SK-N-SH treated with all-trans-retinoic acid at 6 μM for 48 hours (cell line): ENCODE results near the gene SYCP2L.

Source experiments
- ARNTL ChIP-seq: fragments of 450-650 bp; formaldehyde crosslinking; IDR thresholded peaks from 2 replicates; pipeline ENCODE4 v1.5.0; 2020; ENCODE audit warnings: low read depth, mild to moderate bottlenecking, moderate library complexity, borderline replicate concordance
- CSRNP3 ChIP-seq: fragments of 250-450 bp; sonication (Bioruptor Pico); IDR thresholded peaks from 2 replicates; pipeline ENCODE4 v1.5.1; 2021; ENCODE audit warnings: mild to moderate bottlenecking, moderate library complexity
- ESRRG ChIP-seq: fragments of 250-450 bp; sonication (Bioruptor Pico); IDR thresholded peaks from 2 replicates; pipeline ENCODE4 v1.6.1; 2021; ENCODE audit warnings: mild to moderate bottlenecking
- ISL1 ChIP-seq: fragments of 250-450 bp; sonication (Bioruptor Pico); IDR thresholded peaks from 2 replicates; pipeline ENCODE4 v2.1.2; 2022; ENCODE audit warnings: mild to moderate bottlenecking, moderate library complexity
- PATZ1 ChIP-seq: fragments of 250-450 bp; sonication (Bioruptor Pico); IDR thresholded peaks from 2 replicates; pipeline ENCODE4 v1.8.0; 2020; ENCODE audit warnings: mild to moderate bottlenecking, moderate library complexity, borderline replicate concordance
- PPARA ChIP-seq: fragments of 250-450 bp; sonication (Bioruptor Pico); IDR thresholded peaks from 2 replicates; pipeline ENCODE4 v1.5.0; 2020; ENCODE audit warnings: mild to moderate bottlenecking, borderline replicate concordance
- ZC3H10 ChIP-seq: fragments of 250-450 bp; sonication (Bioruptor Pico); IDR thresholded peaks from 2 replicates; pipeline ENCODE4 v1.5.1; 2021; ENCODE audit warnings: mild to moderate bottlenecking, moderate library complexity
- ZFP30 ChIP-seq: fragments of 450-650 bp; formaldehyde crosslinking; IDR thresholded peaks from 2 replicates; pipeline ENCODE4 v1.5.0; 2022; ENCODE audit warnings: mild to moderate bottlenecking, moderate library complexity

- no peak for TF ChIP-seq ZFP30
- TF ChIP-seq ESRRG (CRISPR knock-in tag) = no peak
- no peak for TF ChIP-seq ZC3H10
- TF ChIP-seq PATZ1 (CRISPR knock-in tag) = no peak
- no peak for TF ChIP-seq ISL1 (CRISPR knock-in tag)
- no peak for TF ChIP-seq PPARA
- no peak for TF ChIP-seq CSRNP3 (CRISPR knock-in tag)
- no peak for TF ChIP-seq ARNTL (CRISPR knock-in tag)
Observed at GRCh38 chr6:10956776-10957175, 69.9 kb downstream of the SYCP2L start.
